NB4 (cell line): Measurements from ENCODE around the gene SPOP.
"Not testable (repeated sequence)": the region's sequence is repeated elsewhere in the genome, so short reads cannot be mapped to it uniquely, and the experiment has no call there.

Experiments used
- DNase-seq: peaks from one replicate; pipeline ENCODE4 v3.0.0; 2010; ENCODE audit warnings: low read depth
- H3K4me3 ChIP-seq: one replicate; pipeline ENCODE4 v1.5.1; 2011; ENCODE audit warnings: mild to moderate bottlenecking, low read depth, low read length, moderate library complexity
- CTCF ChIP-seq: IDR thresholded peaks from one replicate; pipeline ENCODE4 v1.5.1; 2012; ENCODE audit warnings: low read depth, low read length
- MAX ChIP-seq: IDR thresholded peaks from 2 replicates; pipeline ENCODE4 v1.6.1; 2011; ENCODE audit warnings: low read depth, low read length
- MYC ChIP-seq: IDR thresholded peaks from 2 replicates; pipeline ENCODE4 v1.6.1; 2011; ENCODE audit warnings: low read depth, low read length
- POLR2A ChIP-seq: IDR thresholded peaks from 2 replicates; pipeline ENCODE4 v1.6.1; 2011; ENCODE audit warnings: mild to moderate bottlenecking; ENCODE audit not compliant: insufficient read length; ENCODE audit errors: extremely low read depth

SPOP gene

DNA sequence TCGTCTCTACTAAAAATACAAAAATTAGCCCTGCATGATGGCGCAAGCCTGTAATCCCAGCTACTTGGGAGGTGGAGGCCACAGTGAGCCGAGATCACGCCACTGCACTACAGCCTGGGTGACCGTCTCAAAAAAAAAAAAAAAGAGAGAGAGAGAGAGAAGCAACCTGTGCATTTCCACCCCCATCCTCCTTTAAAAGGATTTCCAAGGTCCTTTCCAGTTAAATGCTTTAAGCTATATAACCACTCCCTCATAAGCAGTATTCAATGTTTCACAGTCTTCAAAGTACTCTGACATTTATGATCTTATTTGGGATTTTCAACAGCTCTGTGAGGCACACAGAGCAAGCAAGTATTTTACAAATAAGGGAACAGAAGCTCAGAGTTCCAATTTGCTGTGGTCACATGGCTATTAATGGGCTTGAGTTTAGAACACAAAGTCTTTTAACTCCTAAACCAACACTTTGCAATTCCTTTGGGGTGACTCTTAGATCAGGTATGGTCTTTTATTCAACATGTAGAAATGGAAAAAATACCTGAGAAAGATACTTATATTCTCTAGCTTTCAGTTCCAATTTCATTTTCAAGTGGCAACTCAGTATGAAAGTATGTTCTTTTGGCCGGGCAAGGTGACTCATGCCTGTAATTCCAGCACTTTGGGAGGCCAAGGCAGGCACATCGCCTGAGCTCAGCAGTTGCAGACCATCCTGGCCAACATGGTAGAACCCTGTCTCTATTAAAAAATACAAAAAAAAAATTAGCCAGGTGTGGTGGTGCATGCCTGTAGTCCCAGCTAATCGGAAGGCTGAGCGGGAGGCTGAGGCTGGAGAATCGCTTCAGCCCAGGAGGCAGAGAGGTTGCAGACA is 31.3 kb downstream of the SPOP start:
- no peak overlapping the region for H3K4me3 ChIP-seq
- TF ChIP-seq POLR2A (no peak), MYC (no peak), MAX (no peak), CTCF (no peak)
- no peak for DNase-seq

- not testable (repeated sequence) for H3K4me3 ChIP-seq, DNase-seq
Measured at GRCh38 chr17:49646056-49646390, 31.9 kb downstream of the SPOP start.

DNA sequence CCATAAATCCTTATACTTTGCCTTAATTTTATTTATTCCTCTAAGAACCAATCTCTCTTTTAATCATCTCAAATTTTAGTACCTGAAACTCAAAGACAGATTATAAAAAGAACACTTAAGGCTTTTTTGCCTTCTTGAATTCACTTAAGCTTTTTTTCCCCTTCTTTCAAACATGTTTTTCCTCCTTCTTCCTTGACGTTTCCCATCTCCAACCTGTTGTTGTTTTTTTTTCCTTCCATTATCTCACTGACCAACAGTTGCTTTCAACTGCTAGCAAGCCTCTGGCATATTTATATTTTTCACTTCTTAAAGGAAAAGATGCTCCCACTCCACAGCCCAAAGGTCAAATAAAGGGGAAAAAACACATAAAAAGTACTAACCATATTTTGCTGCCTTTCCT is 32.2 kb downstream of the SPOP start:
- no peak for DNase-seq
- TF ChIP-seq MYC: no peak
- H3K4me3 ChIP-seq: no peak overlapping the region

- TF ChIP-seq CTCF (no peak), MYC (no peak), POLR2A (no peak), MAX (no peak)
- DNase-seq: no peak
- no peak overlapping the region for H3K4me3 ChIP-seq
Measured at GRCh38 chr17:49640556-49640955, 37.3 kb downstream of the SPOP start.

- no peak overlapping the region for H3K4me3 ChIP-seq
- TF ChIP-seq MYC: no peak
- no peak for TF ChIP-seq CTCF
- no peak for DNase-seq
Measured at GRCh38 chr17:49638818-49639217, 39.1 kb downstream of the SPOP start.

DNA sequence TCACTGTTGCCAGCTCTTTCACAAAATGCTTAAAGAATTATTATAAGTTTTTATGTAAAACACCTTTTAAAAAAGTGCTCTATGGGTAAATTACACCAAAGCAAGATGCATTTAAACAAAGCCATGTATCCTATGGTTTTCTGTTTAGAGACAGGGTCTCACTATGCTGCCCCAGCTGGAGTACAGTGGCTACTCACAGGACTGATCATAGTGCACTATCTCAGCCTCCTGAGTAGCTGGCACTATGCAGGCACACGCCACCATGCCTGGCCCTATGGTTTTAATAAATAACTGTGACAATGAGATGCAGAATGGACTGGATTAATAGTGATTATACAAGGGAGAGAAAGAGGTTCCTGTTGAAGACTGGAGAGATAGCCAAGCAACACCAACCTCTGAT is 40.2 kb downstream of the SPOP start:
- DNase-seq: no peak
- TF ChIP-seq CTCF (no peak), MYC (no peak), POLR2A (no peak), MAX (no peak)
- no peak overlapping the region for H3K4me3 ChIP-seq

GRCh38 chr17:49637050-49637449 is 40.8 kb downstream of the SPOP start:
- DNase-seq: no peak
- H3K4me3 ChIP-seq: no peak overlapping the region
- TF ChIP-seq POLR2A: no peak
- TF ChIP-seq MYC: no peak
- no peak for TF ChIP-seq MAX
- TF ChIP-seq CTCF: no peak
